ENCODE data around the gene NKIRAS2.

DNA sequence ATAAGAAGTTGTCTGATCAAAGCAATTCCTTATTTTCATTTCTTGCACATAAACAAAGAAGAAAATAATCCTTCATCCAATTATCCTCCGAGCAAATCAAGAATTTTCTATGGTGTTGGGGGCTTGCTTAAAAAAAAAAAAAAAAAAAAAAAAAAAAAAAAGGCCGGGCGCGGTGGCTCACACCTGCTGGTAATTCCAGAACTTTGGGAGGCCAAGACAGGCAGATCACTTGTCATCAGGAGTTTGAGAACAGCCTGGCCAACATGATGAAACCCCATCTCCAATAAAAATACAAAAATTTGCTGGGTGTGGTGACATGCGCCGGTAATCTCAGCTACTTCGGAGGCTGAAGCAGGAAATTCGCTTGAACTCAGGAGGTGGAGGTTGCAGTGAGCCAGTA lies 34.0 kb upstream of the NKIRAS2 start:
- TF ChIP-seq EZH2 (IDR thresholded peaks at IDR 0.05), result no peak
- TF ChIP-seq, protein P1, sequence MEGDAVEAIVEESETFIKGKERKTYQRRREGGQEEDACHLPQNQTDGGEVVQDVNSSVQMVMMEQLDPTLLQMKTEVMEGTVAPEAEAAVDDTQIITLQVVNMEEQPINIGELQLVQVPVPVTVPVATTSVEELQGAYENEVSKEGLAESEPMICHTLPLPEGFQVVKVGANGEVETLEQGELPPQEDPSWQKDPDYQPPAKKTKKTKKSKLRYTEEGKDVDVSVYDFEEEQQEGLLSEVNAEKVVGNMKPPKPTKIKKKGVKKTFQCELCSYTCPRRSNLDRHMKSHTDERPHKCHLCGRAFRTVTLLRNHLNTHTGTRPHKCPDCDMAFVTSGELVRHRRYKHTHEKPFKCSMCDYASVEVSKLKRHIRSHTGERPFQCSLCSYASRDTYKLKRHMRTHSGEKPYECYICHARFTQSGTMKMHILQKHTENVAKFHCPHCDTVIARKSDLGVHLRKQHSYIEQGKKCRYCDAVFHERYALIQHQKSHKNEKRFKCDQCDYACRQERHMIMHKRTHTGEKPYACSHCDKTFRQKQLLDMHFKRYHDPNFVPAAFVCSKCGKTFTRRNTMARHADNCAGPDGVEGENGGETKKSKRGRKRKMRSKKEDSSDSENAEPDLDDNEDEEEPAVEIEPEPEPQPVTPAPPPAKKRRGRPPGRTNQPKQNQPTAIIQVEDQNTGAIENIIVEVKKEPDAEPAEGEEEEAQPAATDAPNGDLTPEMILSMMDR (IDR thresholded peaks at IDR 0.05), result no peak

Measured in neural progenitor cell (in vitro differentiated cells).